ENCODE data around the gene XDH.

DNA sequence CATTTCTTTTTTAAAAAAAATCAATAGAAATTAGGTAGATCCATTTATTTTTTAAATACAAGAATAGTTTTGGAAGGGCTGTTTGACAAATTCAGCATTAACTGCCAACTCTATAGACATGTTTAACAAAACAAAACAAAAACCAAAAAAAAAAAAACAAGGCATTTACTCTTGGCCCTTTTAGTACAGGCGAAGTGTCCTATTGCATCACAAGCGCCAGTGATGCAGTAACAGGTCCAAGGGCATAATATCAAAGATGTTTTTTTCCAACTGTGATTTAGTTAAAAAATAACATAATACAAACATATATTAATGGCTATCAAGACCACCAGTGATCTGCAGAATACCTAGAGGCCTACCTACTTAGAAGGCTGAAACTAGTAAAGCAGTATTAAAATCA, 55.3 kb downstream of the XDH start:
- TF ChIP-seq, protein P1, sequence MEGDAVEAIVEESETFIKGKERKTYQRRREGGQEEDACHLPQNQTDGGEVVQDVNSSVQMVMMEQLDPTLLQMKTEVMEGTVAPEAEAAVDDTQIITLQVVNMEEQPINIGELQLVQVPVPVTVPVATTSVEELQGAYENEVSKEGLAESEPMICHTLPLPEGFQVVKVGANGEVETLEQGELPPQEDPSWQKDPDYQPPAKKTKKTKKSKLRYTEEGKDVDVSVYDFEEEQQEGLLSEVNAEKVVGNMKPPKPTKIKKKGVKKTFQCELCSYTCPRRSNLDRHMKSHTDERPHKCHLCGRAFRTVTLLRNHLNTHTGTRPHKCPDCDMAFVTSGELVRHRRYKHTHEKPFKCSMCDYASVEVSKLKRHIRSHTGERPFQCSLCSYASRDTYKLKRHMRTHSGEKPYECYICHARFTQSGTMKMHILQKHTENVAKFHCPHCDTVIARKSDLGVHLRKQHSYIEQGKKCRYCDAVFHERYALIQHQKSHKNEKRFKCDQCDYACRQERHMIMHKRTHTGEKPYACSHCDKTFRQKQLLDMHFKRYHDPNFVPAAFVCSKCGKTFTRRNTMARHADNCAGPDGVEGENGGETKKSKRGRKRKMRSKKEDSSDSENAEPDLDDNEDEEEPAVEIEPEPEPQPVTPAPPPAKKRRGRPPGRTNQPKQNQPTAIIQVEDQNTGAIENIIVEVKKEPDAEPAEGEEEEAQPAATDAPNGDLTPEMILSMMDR (conservative IDR thresholded peaks at IDR 0.05; ENCODE audit: low read depth, low read length) = no peak
- no peak for TF ChIP-seq EZH2 (IDR thresholded peaks at IDR 0.05; ENCODE audit: low read length, unreplicated experiment)
